ENCODE measurements around the gene RTN3. TPM values are rescaled to one million over a fixed set of nuclear protein-coding genes. Genes with fewer than 3 reads are reported as not detected.

RTN3 gene
- total RNA-seq, 6 donors from 2014 or later: 41.9 to 153 (median 113) TPM

- no peak overlapping the region for H3K27ac ChIP-seq
- TF ChIP-seq POLR2AphosphoS5 (IDR thresholded peaks at IDR 0.05): no peak
- DNase-seq (no peak), ATAC-seq (ENCODE audit: low FRiP score in 2 of 2) (no peak)
- WGBS, 2 donors: 83 to 87% methylated on average over 6 of the region's 6 CpGs
- H3K4me1 ChIP-seq: peaks cover 4 to 14% (median 10%) of the 10 kb centered on the region in 4 donors
- H3K27me3 ChIP-seq: no peaks in the 10 kb centered on the region
- H3K36me3 ChIP-seq: peaks cover 0 to 5% (median 0%) of the 10 kb centered on the region in 4 donors
- no peaks in the 10 kb centered on the region for H3K9me3 ChIP-seq
- no peak overlapping the region for H3K4me3 ChIP-seq
Measured at GRCh38 chr11:63711838-63712237, 30.5 kb downstream of the RTN3 start.

GRCh38 chr11:63713766-63714165 lies 32.5 kb downstream of the RTN3 start:
- no peak overlapping the region for H3K27ac ChIP-seq
- TF ChIP-seq POLR2A (IDR thresholded peaks at IDR 0.05) (no peak), POLR2AphosphoS5 (IDR thresholded peaks at IDR 0.05) (no peak), EP300 (IDR thresholded peaks at IDR 0.05) (no peak)
- TF ChIP-seq, protein P1, sequence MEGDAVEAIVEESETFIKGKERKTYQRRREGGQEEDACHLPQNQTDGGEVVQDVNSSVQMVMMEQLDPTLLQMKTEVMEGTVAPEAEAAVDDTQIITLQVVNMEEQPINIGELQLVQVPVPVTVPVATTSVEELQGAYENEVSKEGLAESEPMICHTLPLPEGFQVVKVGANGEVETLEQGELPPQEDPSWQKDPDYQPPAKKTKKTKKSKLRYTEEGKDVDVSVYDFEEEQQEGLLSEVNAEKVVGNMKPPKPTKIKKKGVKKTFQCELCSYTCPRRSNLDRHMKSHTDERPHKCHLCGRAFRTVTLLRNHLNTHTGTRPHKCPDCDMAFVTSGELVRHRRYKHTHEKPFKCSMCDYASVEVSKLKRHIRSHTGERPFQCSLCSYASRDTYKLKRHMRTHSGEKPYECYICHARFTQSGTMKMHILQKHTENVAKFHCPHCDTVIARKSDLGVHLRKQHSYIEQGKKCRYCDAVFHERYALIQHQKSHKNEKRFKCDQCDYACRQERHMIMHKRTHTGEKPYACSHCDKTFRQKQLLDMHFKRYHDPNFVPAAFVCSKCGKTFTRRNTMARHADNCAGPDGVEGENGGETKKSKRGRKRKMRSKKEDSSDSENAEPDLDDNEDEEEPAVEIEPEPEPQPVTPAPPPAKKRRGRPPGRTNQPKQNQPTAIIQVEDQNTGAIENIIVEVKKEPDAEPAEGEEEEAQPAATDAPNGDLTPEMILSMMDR (IDR thresholded peaks at IDR 0.05): no peak
- H3K36me3 ChIP-seq: peaks cover 0 to 5% (median 0%) of the 10 kb centered on the region in 4 donors
- DNase-seq (no peak), ATAC-seq (ENCODE audit: low FRiP score in 2 of 2) (no peak)
- H3K27me3 ChIP-seq: no peaks in the 10 kb centered on the region
- WGBS, 2 donors: 79 to 84% methylated on average over 2 of the region's 2 CpGs
- H3K4me1 ChIP-seq: peaks cover 4 to 14% (median 10%) of the 10 kb centered on the region in 4 donors
- H3K4me3 ChIP-seq: no peak overlapping the region
- H3K9me3 ChIP-seq: no peaks in the 10 kb centered on the region

DNA sequence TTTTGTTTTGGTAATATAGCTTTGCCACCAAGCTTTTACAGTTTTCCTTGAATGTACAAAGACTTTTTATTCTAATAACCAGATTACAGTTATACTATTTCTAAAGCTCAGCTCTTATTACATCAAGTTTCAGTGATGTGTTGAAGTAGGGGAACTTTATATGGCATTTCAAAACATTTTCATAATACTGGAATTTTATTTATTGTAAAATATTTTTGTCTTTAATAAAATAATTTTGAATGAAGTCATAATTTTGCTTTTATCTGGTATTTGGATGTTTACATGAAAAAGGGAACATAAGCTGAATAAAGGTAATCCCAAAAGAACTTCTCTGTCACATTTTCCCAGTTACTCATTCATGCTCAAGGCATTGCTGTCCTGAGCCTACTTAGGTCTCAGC lies 34.7 kb downstream of the RTN3 start:
- Histone ChIP-seq H3K4me3 (no peak overlapping the region), H3K36me3 (peaks cover 0 to 5% (median 0%) of the 10 kb centered on the region in 4 donors), H3K27me3 (no peaks in the 10 kb centered on the region), H3K27ac (no peak overlapping the region), H3K4me1 (peaks cover 0 to under 1% (median 0%) of the 10 kb centered on the region in 4 donors), H3K9me3 (no peaks in the 10 kb centered on the region)
- TF ChIP-seq POLR2AphosphoS5 (IDR thresholded peaks at IDR 0.05) (no peak), POLR2A (IDR thresholded peaks at IDR 0.05) (no peak), EP300 (IDR thresholded peaks at IDR 0.05) (no peak)
- TF ChIP-seq, protein P1 (IDR thresholded peaks at IDR 0.05): no peak
- no peak for ATAC-seq (ENCODE audit: low FRiP score in 2 of 2)
- no peak for DNase-seq

- ATAC-seq (ENCODE audit: low FRiP score in 2 of 2): no peak
- no peaks in the 10 kb centered on the region for H3K4me1 ChIP-seq
- H3K36me3 ChIP-seq: peaks cover 0 to 5% (median 0%) of the 10 kb centered on the region in 4 donors
- H3K27me3 ChIP-seq: no peaks in the 10 kb centered on the region
- TF ChIP-seq POLR2A (IDR thresholded peaks at IDR 0.05) (no peak), POLR2AphosphoS5 (IDR thresholded peaks at IDR 0.05) (no peak), EP300 (IDR thresholded peaks at IDR 0.05) (no peak)
- TF ChIP-seq, protein P1 (IDR thresholded peaks at IDR 0.05): no peak
- WGBS, 2 donors: 88 to 96% methylated on average over 1 of the region's 1 CpG
- H3K4me3 ChIP-seq: no peak overlapping the region
- H3K27ac ChIP-seq: no peak overlapping the region
- DNase-seq: no peak
- no peaks in the 10 kb centered on the region for H3K9me3 ChIP-seq
Measured at GRCh38 chr11:63719001-63719400, 37.7 kb downstream of the RTN3 start.

GRCh38 chr11:63719987-63720386 lies 38.7 kb downstream of the RTN3 start:
- H3K4me1 ChIP-seq: no peaks in the 10 kb centered on the region
- no peak overlapping the region for H3K4me3 ChIP-seq
- TF ChIP-seq, protein P1 (IDR thresholded peaks at IDR 0.05): no peak
- TF ChIP-seq EP300 (IDR thresholded peaks at IDR 0.05): no peak
- TF ChIP-seq POLR2A (IDR thresholded peaks at IDR 0.05): no peak
- no peak for TF ChIP-seq POLR2AphosphoS5 (IDR thresholded peaks at IDR 0.05)
- H3K27ac ChIP-seq: no peak overlapping the region
- no peaks in the 10 kb centered on the region for H3K27me3 ChIP-seq
- ATAC-seq (ENCODE audit: low FRiP score in 2 of 2): no peak
- no peak for DNase-seq
- H3K36me3 ChIP-seq: peaks cover 0 to 4% (median 0%) of the 10 kb centered on the region in 4 donors
- WGBS, 2 donors: 72 to 89% methylated on average over 2 of the region's 2 CpGs
- no peaks in the 10 kb centered on the region for H3K9me3 ChIP-seq

Data from upper lobe of left lung (tissue), 6 donors.